GM19035 (cell line): ENCODE data around the gene RGMA.

Experiments used
- ATAC-seq: cut with Tn5 transposase; IDR thresholded peaks from one replicate; pipeline ENCODE4 v1.9.1; 2021; ENCODE audit not compliant: unreplicated experiment

RGMA gene

GRCh38 chr15:93020976-93021772 lies 67.8 kb downstream of the RGMA start:
- ATAC-seq: peak; percentile 68

GRCh38 chr15:93019971-93020370 lies 69.0 kb downstream of the RGMA start:
- no peak for ATAC-seq

GRCh38 chr15:93019090-93019489 lies 69.9 kb downstream of the RGMA start:
- no peak for ATAC-seq

- no peak for ATAC-seq
Observed at GRCh38 chr15:93018574-93018973, 70.4 kb downstream of the RGMA start.

GRCh38 chr15:93017526-93017925 lies 71.5 kb downstream of the RGMA start:
- ATAC-seq: no peak

- no peak for ATAC-seq
Observed at GRCh38 chr15:93012786-93013185, 76.2 kb downstream of the RGMA start.

- no peak for ATAC-seq
Observed at GRCh38 chr15:93007994-93008393, 81.0 kb downstream of the RGMA start.

- no peak for ATAC-seq
Observed at GRCh38 chr15:93005133-93005532, 83.9 kb downstream of the RGMA start.

GRCh38 chr15:93001881-93002280 lies 87.1 kb downstream of the RGMA start:
- no peak for ATAC-seq

- ATAC-seq: no peak
Observed at GRCh38 chr15:93001156-93001555, 87.9 kb downstream of the RGMA start.

- no peak for ATAC-seq
Observed at GRCh38 chr15:92997821-92998220, 91.2 kb downstream of the RGMA start.

- ATAC-seq: no peak
Observed at GRCh38 chr15:92992720-92993119, 96.3 kb downstream of the RGMA start.

GRCh38 chr15:92990031-92990430 lies 99.0 kb downstream of the RGMA start:
- ATAC-seq: no peak

- ATAC-seq: no peak
Observed at GRCh38 chr15:92989470-92989869, 99.5 kb downstream of the RGMA start.
